Tibial nerve (tissue), 4 donors: ENCODE results near the gene MINDY3. TPM values are rescaled to one million over a fixed set of nuclear protein-coding genes. Genes with fewer than 3 reads are reported as not detected.

Source experiments
- DNase-seq, 2 donors: peaks; one replicate each; pipeline ENCODE4 v3.0.0-alpha.2; 2019; ENCODE audit warnings: low spot score in 2 of 2
- H3K27ac ChIP-seq, 4 donors: fragments of 200-600 bp; sonication (generic) in 3 of 4; one replicate each; pipeline ENCODE4 v1.5.1; 2017 to 2019; ENCODE audit warnings: mild to moderate bottlenecking in 1 of 4
- H3K27me3 ChIP-seq, 2 donors: fragments of 200-600 bp; sonication (generic) in 1 of 2; one replicate each; pipeline versions ENCODE4 v1.5.1 to v1.6.0; 2017 to 2019
- H3K36me3 ChIP-seq, 3 donors: fragments of 200-600 bp; sonication (generic); one replicate each; pipeline ENCODE4 v1.5.1; 2018 to 2019
- H3K4me1 ChIP-seq, 4 donors: fragments of 200-600 bp; sonication (generic) in 3 of 4; one replicate each; pipeline ENCODE4 v1.5.1; 2017 to 2019
- H3K4me3 ChIP-seq, 4 donors: fragments of 200-600 bp; sonication (generic) in 3 of 4; one replicate each; pipeline ENCODE4 v1.5.1; 2017 to 2019; ENCODE audit warnings: mild to moderate bottlenecking in 1 of 4, moderate library complexity in 1 of 4
- H3K9me3 ChIP-seq, 4 donors: fragments of 200-600 bp; sonication (generic) in 3 of 4; one replicate each; pipeline ENCODE4 v1.5.1; 2017 to 2019
- EP300 ChIP-seq, 2 donors: sonication (generic); formaldehyde crosslinking; IDR thresholded peaks; one replicate each; pipeline ENCODE4 v1.6.1; 2017; ENCODE audit warnings: antibody characterized with exemption in 2 of 2, mild to moderate bottlenecking in 1 of 2
- POLR2A ChIP-seq, 2 donors: fragments of 450-650 bp; IDR thresholded peaks; one replicate each; pipeline ENCODE4 v1.6.1; 2017; ENCODE audit warnings: antibody characterized with exemption in 2 of 2, mild to moderate bottlenecking in 2 of 2, moderate library complexity in 2 of 2
- WGBS, 2 donors: methylation state at CpG; one replicate each; pipeline ENCODE4 v1.1.5; 2018; 5-methylcytosine and 5-hydroxymethylcytosine counted together
- total RNA-seq, 4 donors: library from RNA; depleted of rRNA; stranded (reverse); fragments of >200 nt; gene quantifications; one replicate each; pipeline ENCODE4 v1.1.0, GENCODE V29; 2016
- TF ChIP-seq, protein P1 (sequence below), 5 experiments: fragments of 200-600 bp in 3 of 5; fragments of 450-650 bp in 2 of 5; sonication (generic) in 3 of 5; IDR thresholded peaks; one replicate each; pipeline ENCODE4 v1.5.1; 2016 to 2019; ENCODE audit warnings: antibody characterized with exemption in 5 of 5, mild to moderate bottlenecking in 3 of 5, moderate library complexity in 2 of 5

MINDY3 gene
- total RNA-seq, 4 donors from 2014 or later: 25.3 to 33.2 (median 28.2) TPM

DNA sequence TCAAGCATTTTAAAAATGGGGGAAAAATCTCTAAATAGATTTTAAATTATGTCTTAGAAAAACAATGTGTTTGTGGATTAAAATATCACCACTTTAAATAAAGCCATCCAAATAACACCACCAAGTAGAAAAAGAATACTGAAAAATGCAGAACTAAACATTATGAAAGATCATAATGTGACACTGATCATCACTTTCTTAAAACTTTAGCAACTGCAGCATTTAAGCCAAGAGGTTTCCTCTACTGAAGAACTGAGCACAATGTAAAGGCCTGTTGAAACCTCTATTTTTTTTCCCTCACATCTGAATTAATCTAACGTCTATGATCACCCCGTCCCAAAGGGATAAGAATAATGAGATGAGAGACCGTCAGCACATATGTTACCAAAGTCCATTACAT lies 18.6 kb downstream of the MINDY3 start:
- H3K27me3 ChIP-seq: no peaks in the 10 kb centered on the region
- H3K36me3 ChIP-seq: peaks cover 0 to under 1% (median 0%) of the 10 kb centered on the region in 3 donors
- peaks cover 0 to 11% (median 0%) of the 10 kb centered on the region in 4 donors for H3K4me1 ChIP-seq
- no peak overlapping the region for H3K4me3 ChIP-seq
- no peak for DNase-seq
- 58 to 65% methylated on average over 3 of the region's 3 CpGs for whole genome bisulfite sequencing, 2 donors
- H3K27ac ChIP-seq: no peak overlapping the region
- no peaks in the 10 kb centered on the region for H3K9me3 ChIP-seq
- TF ChIP-seq, protein P1, sequence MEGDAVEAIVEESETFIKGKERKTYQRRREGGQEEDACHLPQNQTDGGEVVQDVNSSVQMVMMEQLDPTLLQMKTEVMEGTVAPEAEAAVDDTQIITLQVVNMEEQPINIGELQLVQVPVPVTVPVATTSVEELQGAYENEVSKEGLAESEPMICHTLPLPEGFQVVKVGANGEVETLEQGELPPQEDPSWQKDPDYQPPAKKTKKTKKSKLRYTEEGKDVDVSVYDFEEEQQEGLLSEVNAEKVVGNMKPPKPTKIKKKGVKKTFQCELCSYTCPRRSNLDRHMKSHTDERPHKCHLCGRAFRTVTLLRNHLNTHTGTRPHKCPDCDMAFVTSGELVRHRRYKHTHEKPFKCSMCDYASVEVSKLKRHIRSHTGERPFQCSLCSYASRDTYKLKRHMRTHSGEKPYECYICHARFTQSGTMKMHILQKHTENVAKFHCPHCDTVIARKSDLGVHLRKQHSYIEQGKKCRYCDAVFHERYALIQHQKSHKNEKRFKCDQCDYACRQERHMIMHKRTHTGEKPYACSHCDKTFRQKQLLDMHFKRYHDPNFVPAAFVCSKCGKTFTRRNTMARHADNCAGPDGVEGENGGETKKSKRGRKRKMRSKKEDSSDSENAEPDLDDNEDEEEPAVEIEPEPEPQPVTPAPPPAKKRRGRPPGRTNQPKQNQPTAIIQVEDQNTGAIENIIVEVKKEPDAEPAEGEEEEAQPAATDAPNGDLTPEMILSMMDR (IDR thresholded peaks at IDR 0.05): no peak
- no peak for TF ChIP-seq POLR2A (IDR thresholded peaks at IDR 0.05)
- TF ChIP-seq EP300 (IDR thresholded peaks at IDR 0.05): no peak

DNA sequence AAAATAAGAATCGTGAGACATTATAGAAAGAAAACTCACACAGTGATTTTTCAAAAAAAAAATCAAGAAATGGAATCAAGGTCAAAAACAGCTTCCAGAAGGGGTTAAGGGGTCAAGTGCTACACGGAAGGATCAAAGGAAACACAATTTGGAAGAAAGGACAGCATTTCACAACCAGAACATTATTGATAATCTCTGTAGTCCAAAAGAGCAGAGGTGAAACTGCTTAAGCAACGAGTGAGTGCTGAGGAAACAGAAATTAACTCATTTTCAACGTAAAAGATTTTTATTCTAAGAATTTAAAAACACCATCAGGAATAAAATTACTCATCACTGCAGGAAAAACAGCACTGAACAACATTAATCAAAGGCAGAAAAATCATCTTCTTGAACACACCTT lies 23.5 kb downstream of the MINDY3 start:
- no peak for DNase-seq
- no peak overlapping the region for H3K27ac ChIP-seq
- no peaks in the 10 kb centered on the region for H3K9me3 ChIP-seq
- H3K27me3 ChIP-seq: no peaks in the 10 kb centered on the region
- TF ChIP-seq POLR2A (IDR thresholded peaks at IDR 0.05) (no peak), EP300 (IDR thresholded peaks at IDR 0.05) (no peak)
- TF ChIP-seq, protein P1 (IDR thresholded peaks at IDR 0.05): no peak
- H3K4me3 ChIP-seq: no peak overlapping the region
- peaks cover 0 to 17% (median 0%) of the 10 kb centered on the region in 3 donors for H3K36me3 ChIP-seq
- 46 to 47% methylated on average over 4 of the region's 4 CpGs for WGBS, 2 donors
- peaks cover 0 to 5% (median 0%) of the 10 kb centered on the region in 4 donors for H3K4me1 ChIP-seq

DNA sequence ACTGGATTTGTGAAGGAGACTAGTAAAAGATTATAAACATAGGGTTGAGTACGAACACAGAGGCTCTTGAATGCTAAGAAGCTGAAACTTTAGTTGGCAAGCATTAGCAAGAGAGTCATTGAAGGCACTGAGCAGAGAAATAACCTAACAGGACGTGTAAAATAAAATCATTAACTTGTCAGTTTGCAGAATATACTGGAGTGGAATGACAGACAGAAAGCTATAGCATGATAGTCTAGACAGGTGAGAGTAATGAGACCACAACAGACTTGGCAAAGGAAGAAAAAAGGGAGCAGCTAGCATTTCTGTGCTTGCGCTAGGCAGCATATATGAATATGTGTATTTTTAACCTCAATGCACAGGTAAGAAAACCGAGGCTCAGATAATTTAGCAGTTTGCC lies 30.8 kb downstream of the MINDY3 start:
- TF ChIP-seq EP300 (IDR thresholded peaks at IDR 0.05) (no peak), POLR2A (IDR thresholded peaks at IDR 0.05) (no peak)
- TF ChIP-seq, protein P1 (IDR thresholded peaks at IDR 0.05): no peak
- H3K27me3 ChIP-seq: no peaks in the 10 kb centered on the region
- H3K4me3 ChIP-seq: no peak overlapping the region
- H3K27ac ChIP-seq: no peak overlapping the region
- H3K9me3 ChIP-seq: no peaks in the 10 kb centered on the region
- no peaks in the 10 kb centered on the region for H3K4me1 ChIP-seq
- 81 to 84% methylated on average over 4 of the region's 4 CpGs for WGBS, 2 donors
- peaks cover 0 to 49% (median 5%) of the 10 kb centered on the region in 3 donors for H3K36me3 ChIP-seq
- DNase-seq: no peak

DNA sequence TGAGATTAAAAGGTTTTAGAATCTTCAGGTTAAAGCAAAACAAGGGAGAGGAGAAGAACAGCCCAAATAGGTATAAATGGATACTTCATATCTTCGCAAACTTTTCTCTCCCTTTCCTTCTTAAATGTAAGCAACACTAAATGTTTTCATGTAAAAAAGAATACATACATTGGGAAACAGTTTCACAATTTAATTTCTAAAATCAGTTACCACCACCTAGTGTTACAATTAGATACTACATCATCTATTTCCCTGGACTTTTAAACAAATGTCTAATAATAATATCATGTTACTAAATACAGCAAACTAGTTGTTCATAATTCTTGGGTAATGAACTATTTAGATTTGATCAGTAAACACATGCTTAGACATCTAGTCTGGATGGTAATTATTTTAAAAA lies 35.8 kb downstream of the MINDY3 start:
- WGBS, 2 donors: 72 to 76% methylated on average over 1 of the region's 1 CpG
- Histone ChIP-seq H3K4me3 (no peak overlapping the region), H3K4me1 (no peaks in the 10 kb centered on the region), H3K36me3 (peaks cover 0 to 28% (median 5%) of the 10 kb centered on the region in 3 donors), H3K27me3 (no peaks in the 10 kb centered on the region), H3K9me3 (no peaks in the 10 kb centered on the region), H3K27ac (no peak overlapping the region)
- no peak for TF ChIP-seq EP300 (IDR thresholded peaks at IDR 0.05)
- TF ChIP-seq, protein P1 (IDR thresholded peaks at IDR 0.05): peak; percentile 23 to 53 (median 36)
- no peak for DNase-seq

DNA sequence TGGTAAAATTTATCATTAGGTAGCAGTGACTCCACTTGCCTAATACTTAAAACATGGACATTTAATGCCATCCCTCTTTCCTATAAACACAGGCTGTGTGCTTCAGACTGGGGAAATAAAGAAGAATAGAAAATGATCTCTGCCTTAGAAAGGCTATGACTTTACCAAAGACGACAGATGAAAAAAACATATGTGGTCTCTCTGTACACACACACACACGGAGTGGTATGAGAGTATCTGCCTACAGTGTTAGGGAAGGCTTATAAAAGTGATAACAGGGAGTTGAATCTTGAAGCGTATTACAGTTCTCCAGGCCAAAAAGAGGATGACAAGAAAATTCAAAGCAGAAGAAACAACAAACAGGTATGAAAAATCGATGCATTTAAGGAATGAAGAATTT lies 38.2 kb downstream of the MINDY3 start:
- Histone ChIP-seq H3K4me3 (no peak overlapping the region), H3K9me3 (no peaks in the 10 kb centered on the region), H3K27ac (no peak overlapping the region), H3K36me3 (peaks cover 0 to 25% (median 5%) of the 10 kb centered on the region in 3 donors), H3K27me3 (no peaks in the 10 kb centered on the region), H3K4me1 (peaks cover 0 to 5% (median 0%) of the 10 kb centered on the region in 4 donors)
- DNase-seq: no peak
- TF ChIP-seq EP300 (IDR thresholded peaks at IDR 0.05) (no peak), POLR2A (IDR thresholded peaks at IDR 0.05) (no peak)
- TF ChIP-seq, protein P1 (IDR thresholded peaks at IDR 0.05): no peak
- 63 to 70% methylated on average over 4 of the region's 4 CpGs for WGBS, 2 donors
